ENCODE results near the gene SZRD1. TPM values are rescaled to one million over a fixed set of nuclear protein-coding genes. Genes with fewer than 3 reads are reported as not detected.
A peak's percentile ranks its signal among the peaks of the same experiment; 100 is the strongest.

SZRD1 gene
- total RNA-seq, 1 donor from 2014 or later, result 5.1 TPM

DNA sequence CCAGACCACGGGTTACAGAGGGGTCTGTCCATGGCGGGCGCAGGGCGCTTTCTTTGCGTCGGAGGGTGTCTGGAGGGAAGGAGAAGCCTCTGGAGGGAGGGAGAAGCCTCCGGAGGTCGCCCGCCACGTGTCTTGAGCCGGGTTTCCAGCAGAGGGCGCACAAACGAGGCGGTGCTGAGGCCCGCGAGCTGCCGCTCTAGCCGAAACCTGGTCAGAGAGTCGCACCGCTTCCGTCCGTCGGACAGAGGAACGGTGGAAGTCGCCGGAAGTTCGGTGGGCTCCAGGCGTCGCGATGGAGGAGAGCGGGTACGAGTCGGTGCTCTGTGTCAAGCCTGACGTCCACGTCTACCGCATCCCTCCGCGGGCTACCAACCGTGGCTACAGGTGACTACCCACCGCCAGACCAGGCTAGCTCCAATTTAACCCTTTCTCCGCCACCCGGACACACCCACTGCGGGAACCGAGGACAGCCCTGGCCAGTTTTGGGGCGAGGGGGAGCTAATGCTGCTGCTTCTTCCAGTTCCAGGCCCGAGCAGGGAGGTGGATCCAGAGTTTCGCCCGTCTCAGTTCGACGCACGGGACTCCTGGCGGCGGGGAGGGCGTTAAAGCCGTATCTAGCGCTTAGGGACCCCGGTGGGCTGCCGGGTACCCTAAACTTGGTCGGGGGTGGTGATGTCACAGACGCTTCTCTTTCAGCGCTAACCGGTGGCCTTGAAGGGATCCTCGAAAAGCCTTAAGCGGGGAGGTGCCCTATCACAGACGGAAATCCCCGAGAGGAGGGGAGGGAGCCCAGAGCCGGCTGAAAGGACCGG lies 73.6 kb downstream of the SZRD1 start, which contains the start of gene NECAP2:
TSS of gene NECAP2 (plus strand) at position 255 of the 812 bp plus-strand sequence. CDS start at position 293, 38 bp downstream.
- DNase-seq, result peak; percentile 88

DNA sequence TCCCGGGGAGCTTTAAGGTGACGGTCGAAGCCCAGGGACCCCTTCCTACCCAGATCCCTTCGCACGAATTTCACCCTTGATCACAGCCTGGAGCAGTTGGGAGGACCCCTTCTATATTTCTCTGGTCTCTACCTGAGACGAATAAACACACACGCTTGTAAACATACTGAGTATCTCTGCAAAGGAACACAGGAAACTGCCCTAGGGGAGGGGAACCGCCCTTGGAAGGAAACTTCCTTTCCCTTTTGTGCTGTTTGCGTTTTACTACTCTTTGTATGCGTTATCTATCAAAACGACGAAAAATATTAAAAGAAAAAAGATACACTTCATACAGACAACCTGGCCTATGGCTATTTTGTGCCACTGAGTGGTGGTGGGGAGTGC lies 74.2 kb downstream of the SZRD1 start:
- no peak for DNase-seq

DNA sequence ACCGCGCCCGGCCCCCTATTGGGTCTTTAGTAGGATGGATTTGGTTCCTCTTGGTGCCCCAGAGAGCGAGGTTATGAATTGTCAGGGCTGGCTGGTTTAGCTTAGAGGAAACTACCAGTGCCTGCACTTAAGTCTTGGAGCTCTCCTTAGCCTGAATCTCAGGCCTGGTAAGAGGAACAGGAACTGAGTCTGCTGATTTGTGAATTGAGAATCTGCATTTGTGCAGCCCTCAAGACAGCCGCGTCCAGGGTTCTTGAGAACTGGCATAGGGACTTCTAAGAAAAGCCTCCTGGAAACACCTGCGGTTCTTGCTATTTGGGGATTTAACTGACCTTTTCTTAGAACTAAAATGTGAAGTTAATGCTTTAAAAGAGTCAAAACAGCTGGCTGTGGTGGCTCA lies 75.2 kb downstream of the SZRD1 start:
- no peak for DNase-seq

DNA sequence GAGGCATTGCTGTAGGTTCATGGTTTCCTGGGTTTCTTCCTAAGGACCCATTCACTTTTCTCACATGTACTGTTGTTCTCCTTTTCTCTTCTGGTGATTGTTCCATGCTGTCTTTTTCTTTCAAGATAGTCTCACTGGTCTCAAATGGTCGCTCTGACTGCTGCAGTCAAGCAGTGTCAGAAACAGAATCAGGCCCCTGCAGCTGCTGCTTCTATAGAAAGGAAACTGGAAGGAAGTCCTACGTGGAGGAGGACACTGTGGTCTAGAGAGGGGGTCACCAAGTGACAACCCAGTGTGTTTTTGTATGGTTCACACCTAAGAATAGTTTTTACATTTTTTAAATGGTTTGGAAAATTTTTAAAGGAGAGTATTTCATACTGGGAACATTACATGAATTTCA lies 75.9 kb downstream of the SZRD1 start:
- no peak for DNase-seq

DNA sequence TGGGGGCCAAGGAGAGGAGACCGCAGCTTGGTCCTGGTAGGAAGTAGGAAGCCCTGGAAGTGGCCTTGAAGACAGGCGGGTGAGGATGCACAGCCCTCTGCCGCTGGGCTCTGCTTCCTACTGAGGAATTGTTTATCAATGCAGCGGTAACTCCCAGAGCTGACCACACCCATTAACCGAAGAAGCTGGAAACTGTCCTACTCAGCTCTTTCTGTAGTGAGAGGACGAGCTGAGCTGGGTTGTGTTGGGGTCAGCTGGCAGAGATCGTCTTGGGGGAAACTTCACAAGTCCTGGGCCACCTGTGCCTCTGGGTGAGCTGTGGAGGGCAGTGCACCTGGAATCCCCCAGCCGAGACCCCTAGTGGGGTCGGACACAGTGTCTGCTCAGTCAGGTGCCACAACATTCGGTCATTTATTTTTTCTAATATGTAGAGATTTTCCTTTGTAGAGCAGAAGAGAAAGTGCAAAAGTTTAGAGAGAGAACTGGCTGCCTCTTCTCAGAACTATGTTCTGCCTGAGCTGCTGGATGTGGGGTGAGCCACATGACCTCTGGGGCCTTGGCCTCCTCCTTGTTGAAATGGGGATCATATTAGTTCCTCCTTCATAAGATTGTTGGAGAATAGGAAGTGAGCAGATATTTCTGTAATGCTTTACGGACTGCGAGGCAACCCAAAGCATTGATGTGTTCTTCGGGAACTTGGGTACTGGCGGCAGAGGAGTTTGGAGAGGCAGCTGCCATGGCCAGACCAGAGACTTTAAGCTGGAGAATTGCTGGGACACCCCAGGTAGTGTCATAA lies 77.1 kb downstream of the SZRD1 start:
- DNase-seq, result no peak

GRCh38 chr1:16445052-16445451 lies 78.0 kb downstream of the SZRD1 start:
- DNase-seq, result no peak

GRCh38 chr1:16446116-16446515 lies 79.1 kb downstream of the SZRD1 start:
- DNase-seq, result no peak

DNA sequence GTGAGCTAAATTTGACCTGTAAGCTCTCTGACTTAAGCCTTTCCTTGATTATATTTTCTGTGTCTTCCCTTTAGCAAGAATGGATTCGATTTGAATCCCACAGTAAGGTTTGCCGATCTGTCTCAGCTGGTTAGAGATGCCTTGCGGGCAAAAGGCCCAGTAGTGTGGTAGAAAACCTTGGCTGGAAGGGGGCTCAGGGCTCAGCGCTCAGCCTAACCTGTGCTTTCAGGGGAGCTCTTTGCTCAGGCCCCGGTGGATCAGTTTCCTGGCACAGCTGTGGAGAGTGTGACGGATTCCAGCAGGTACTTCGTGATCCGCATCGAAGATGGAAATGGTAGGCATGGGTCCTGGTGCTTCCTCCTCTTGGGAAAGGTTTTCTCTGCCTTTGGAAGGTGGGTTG lies 80.6 kb downstream of the SZRD1 start:
- no peak for DNase-seq

Other genes starting within 250 kb of the SZRD1 start
- 1.1 TPM for gene EPHA2, start 211.2 kb upstream of the SZRD1 start, total RNA-seq
- gene ARHGEF19, start 154.6 kb upstream of the SZRD1 start, total RNA-seq, result 0.16 TPM
- gene CPLANE2, start 130.1 kb upstream of the SZRD1 start, total RNA-seq, result 19.0 TPM
- gene FBXO42, start 14.8 kb upstream of the SZRD1 start, total RNA-seq, result 29.5 TPM
- not detected for gene SPATA21, start 70.2 kb downstream of the SZRD1 start, total RNA-seq
- 25.9 TPM for gene NECAP2, start 73.5 kb downstream of the SZRD1 start, total RNA-seq
- under 0.01 TPM for gene RNU1-1, start 147.0 kb downstream of the SZRD1 start, total RNA-seq
- gene NBPF1, start 246.3 kb downstream of the SZRD1 start, total RNA-seq, result 84.4 TPM

All from occipital lobe (tissue), 2 donors.